GM19238 (cell line): ENCODE results near the gene RABGAP1.

Experiments used
- DNase-seq: peaks from one replicate; pipeline ENCODE4 v3.0.0; 2011; ENCODE audit warnings: low spot score; ENCODE audit not compliant: insufficient read length

RABGAP1 gene

DNA sequence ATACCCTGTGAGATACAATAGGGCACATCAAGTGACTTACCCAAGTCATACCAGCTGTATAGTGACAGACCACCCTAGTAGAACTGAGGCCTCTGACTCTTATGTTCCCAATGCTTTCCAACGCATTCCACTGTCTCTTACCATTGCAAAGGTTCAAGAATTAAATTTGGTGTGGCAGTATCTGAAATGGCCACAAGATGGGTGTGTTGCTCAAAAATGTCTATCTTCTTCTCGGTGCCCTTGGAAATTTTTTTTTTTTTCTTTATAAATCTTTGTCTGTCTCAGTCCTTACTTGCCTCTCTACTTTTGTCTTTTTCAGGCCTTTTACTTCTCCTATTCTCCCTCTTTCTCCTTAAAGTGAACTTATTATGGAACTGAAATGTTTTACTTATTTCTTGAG lies 141.0 kb downstream of the RABGAP1 start:
- no peak for DNase-seq

GRCh38 chr9:123083680-123084079 lies 142.9 kb downstream of the RABGAP1 start:
- DNase-seq, result no peak

DNA sequence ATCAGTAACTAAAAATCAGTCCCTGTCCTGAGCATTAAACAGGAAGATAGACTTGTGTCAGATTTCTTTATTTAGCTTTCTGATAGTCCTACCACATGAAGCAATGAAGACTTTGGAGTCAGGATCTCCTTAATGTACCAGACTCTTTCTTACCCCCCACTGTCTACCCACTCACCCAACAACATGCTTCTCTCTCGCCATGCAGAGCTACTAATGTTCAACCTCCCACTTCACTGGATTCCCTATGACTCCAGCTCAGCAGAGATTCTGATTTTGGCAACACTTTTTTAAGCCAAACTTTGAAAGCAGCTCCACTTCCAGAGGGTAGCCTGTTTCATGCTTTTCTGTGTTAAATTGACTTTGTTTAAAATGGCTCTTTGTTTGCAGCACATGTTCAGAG lies 143.4 kb downstream of the RABGAP1 start:
- no peak for DNase-seq

- DNase-seq, result no peak
These were observed 145.1 kb downstream of the RABGAP1 start for GRCh38 chr9:123085916-123086315.

DNA sequence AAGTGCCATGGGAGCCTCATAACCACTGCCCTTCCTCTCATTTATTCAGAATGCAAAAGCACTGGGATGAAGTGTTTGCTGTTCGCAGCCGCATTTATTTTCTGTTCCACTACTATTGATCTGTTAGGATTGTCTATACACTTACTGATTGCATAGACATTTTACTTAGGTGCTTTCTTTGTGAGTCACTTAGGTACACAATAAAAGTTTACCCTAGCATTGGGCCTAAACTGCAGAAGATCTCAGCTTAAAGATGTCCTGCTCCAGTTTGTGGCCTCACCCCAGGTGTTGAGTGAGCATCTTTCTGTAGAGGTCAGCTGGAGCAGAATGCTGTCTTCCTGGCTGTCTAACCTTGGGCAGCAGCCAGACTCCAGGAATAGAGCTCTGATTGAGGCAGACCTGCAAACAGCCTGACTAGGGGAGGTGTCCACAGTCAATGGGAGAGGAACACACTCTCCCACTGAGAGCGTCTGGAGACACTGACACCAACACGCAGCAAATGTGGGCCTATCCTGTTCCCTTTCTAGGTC lies 146.6 kb downstream of the RABGAP1 start:
- no peak for DNase-seq

DNA sequence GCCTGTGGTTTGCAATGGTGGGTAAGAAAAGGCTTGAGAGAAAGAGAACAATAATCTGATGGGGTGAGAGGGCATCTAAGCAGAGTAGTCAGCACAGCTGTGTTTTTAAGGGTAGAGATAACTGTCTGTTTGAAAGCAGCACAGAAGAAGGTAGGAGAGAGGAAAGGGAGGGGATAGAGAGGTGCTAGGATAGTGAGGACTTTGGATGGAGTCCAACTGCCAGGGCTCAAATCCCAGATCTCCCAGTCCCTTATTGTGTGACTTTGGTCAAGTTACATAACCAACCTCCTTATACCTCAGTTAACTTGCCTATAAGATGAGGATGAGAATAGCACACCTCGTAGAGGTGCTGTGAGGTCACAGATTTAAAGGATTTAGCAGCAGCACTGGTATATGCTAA lies 148.2 kb downstream of the RABGAP1 start:
- DNase-seq, result no peak

GRCh38 chr9:123089790-123090189 lies 149.0 kb downstream of the RABGAP1 start:
- DNase-seq, result no peak

GRCh38 chr9:123090198-123090896 lies 149.5 kb downstream of the RABGAP1 start:
- no peak for DNase-seq

- no peak for DNase-seq
These were observed 150.1 kb downstream of the RABGAP1 start for GRCh38 chr9:123090956-123091355.

DNA sequence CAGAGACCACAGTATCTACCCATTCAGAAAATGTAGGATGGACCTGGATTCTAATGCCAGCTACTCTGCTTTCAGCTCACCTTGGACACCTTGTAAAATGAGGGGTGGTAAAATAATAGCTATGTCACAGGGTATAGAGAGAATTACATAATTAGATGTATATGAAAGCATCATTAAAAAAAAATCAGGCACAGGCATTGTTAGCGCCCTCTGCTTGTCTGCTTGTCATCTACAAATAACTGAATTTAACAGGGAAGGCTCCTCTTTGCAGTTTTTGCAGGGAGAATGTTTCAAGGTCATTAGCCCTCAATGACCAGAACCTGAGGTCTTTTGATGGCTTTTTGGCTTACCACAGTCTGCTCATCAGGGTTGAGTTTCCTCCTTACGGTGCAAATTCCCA lies 150.6 kb downstream of the RABGAP1 start:
- no peak for DNase-seq

GRCh38 chr9:123093141-123093540 lies 152.3 kb downstream of the RABGAP1 start:
- DNase-seq, result no peak

DNA sequence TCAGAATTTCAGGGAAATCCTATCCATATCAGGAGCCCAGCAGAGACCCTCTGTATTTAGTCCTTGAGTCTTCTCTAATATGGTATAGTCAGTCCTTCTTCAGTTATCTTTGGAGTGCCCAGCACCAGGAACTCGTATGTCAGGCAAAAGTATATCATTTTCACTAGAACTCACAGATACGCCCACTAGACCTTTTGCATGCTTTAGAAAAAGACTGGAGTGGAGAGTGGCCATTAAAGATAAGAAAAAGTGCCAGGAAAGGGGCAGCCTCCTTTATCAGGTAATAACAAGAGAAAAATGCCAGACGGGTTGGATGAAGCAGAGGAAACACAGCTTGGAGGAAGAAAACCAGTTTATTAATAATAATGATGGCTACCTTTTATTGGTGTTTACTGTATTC lies 156.2 kb downstream of the RABGAP1 start:
- DNase-seq, result no peak

DNA sequence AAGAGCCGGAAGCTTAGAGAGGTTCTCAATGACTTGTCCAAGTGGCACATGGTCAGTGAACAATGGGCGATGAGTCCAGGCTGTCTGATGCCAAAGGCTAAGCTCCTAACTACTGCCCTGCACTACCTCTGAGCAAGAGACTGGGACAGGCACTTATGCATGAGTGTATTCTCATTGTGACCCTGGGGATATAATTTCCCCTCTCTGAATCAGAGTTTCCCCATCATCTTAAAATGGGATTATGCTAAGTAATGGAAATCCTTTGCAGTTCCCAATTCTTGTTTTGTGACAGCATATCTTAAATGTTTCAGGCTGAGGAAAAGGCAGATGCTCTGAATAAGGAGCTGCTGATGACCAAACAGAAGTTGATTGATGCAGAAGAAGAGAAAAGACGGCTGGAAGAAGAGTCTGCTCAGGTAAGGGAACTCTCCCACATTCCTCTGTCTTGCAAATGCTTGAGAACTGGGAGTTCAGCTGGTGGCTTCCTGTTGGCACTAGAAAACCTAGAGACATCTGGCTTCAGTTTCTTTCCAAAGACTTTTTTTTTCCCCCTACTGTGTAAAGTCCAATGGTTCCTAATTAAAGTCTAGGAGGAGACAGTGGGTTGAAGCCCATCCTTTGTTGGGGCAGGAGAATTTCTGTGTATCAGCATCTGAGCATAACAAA lies 156.7 kb downstream of the RABGAP1 start:
- no peak for DNase-seq

- no peak for DNase-seq
These were observed 157.3 kb downstream of the RABGAP1 start for GRCh38 chr9:123098096-123098459.

- DNase-seq, result no peak
These were observed 158.2 kb downstream of the RABGAP1 start for GRCh38 chr9:123099042-123099441.

- no peak for DNase-seq
These were observed 158.7 kb downstream of the RABGAP1 start for GRCh38 chr9:123099548-123099947.

GRCh38 chr9:123102375-123103113 lies 161.7 kb downstream of the RABGAP1 start:
- no peak for DNase-seq

GRCh38 chr9:123104807-123105206 lies 164.0 kb downstream of the RABGAP1 start:
- DNase-seq, result no peak

- DNase-seq, result no peak
These were observed 164.7 kb downstream of the RABGAP1 start for GRCh38 chr9:123105490-123105889.

DNA sequence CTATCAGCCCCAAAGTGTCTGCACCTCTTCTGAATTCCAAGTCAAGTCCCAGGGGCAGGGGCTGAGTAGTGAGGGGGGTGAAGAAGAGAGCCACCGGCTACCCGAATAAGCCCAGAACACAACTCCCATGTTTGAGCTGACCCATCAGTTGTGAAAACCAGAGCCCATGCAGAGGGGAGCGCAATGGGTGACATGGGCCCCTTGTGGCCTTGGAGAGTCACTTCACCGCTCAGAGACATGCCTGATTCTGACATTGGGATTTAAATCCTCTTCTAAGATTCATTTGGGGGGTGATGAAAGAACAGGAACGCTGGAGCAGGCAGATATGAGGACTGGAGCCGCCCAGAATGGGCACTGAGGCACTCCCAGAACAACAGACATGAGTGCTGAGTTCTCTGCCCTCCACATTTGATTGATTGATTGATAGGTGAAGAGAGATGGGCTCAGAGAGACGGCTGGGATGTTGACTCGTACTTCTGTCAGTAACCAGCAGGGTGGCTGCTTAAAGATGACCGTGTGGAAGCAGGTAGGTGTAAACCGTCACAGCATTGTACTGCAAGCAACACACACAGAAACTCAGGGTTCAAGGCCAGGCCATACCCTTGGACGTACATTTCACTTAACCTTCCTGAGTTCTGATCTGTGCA lies 166.9 kb downstream of the RABGAP1 start:
- no peak for DNase-seq

DNA sequence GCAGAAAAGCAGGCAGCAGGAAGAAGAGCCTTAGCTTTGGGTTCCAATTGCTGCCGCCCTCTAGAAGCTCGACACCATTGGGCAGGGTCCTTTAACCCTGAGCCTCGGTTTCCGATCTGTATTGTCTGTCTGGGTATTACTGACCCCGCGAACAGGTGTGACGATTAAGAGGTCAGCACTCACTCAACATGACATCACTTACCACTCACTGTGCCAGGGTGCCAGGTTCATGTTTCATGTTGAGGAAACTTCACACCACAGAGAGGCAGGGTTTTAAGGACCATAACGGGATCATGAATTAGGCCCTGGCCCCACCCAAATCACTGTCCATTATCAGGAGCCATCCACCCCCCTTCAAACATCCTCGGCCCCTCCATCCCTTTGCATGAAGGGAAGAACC lies 168.2 kb downstream of the RABGAP1 start:
- no peak for DNase-seq
